HEK293 (cell line): ENCODE measurements around the gene LEF1.

Experiments
- CTCF ChIA-PET: fragments of 350-600 bp; formaldehyde crosslinking; extraction: SDS; loops from one replicate; lab custom pipeline; 2021; ENCODE audit warnings: antibody characterized with exemption; lab: Yijun Ruan, JAX
- POLR2A ChIA-PET: fragments of 300-600 bp; formaldehyde crosslinking; extraction: SDS; loops from one replicate; lab custom pipeline; 2020; ENCODE audit warnings: antibody characterized with exemption, inconsistent platforms; lab: Yijun Ruan, JAX
- H3K27ac ChIP-seq: fragments of 200-500 bp; sonication (Bioruptor generic); 2 replicates; pipeline ENCODE4 v1.5.1; 2014; ENCODE audit warnings: low read depth, low read length, control low read depth, inconsistent platforms; ENCODE audit errors: extremely low read depth
- H3K36me3 ChIP-seq, 2 experiments: fragments of 200-500 bp in 1 of 2; sonication (Bioruptor generic) in 1 of 2; 1 replicate in 1 of 2; 2 replicates in 1 of 2; pipeline ENCODE4 v1.5.1; 2014 to 2017; ENCODE audit warnings: inconsistent platforms in 2 of 2, low read length in 2 of 2; ENCODE audit not compliant: control insufficient read depth in 2 of 2, insufficient read depth in 1 of 2
- H3K4me1 ChIP-seq: fragments of 200-500 bp; sonication (Bioruptor generic); 2 replicates; pipeline ENCODE4 v1.5.1; 2014; ENCODE audit warnings: mild to moderate bottlenecking, low read length, inconsistent platforms; ENCODE audit not compliant: control insufficient read depth, insufficient read depth
- H3K4me3 ChIP-seq: 2 replicates; pipeline ENCODE4 v1.5.1; 2011; ENCODE audit warnings: low read depth, mild to moderate bottlenecking, control low read depth, low read length, moderate library complexity
- H3K9me3 ChIP-seq: fragments of 200-500 bp; sonication (Bioruptor generic); 2 replicates; pipeline ENCODE4 v1.5.1; 2014; ENCODE audit warnings: low read depth, low read length, inconsistent platforms; ENCODE audit not compliant: control insufficient read depth, insufficient read depth
- BCL6B ChIP-seq: fragments of 450-650 bp; formaldehyde crosslinking; IDR thresholded peaks from 2 replicates; pipeline ENCODE4 v1.5.1; 2017; ENCODE audit warnings: missing biosample characterization, missing genetic modification characterization
- CTCF ChIP-seq: fragments of 450-650 bp; formaldehyde crosslinking; IDR thresholded peaks from 2 replicates; pipeline ENCODE4 v1.5.1; 2016; ENCODE audit warnings: missing biosample characterization, missing genetic modification characterization
- GFI1B ChIP-seq: fragments of 450-650 bp; formaldehyde crosslinking; IDR thresholded peaks from 2 replicates; pipeline ENCODE4 v1.5.1; 2016; ENCODE audit warnings: missing biosample characterization, missing genetic modification characterization
- GLIS2 ChIP-seq: fragments of 450-650 bp; formaldehyde crosslinking; IDR thresholded peaks from 2 replicates; pipeline ENCODE4 v1.5.1; 2016; ENCODE audit warnings: missing biosample characterization, missing genetic modification characterization
- HIC1 ChIP-seq: fragments of 450-650 bp; formaldehyde crosslinking; IDR thresholded peaks from 2 replicates; pipeline ENCODE4 v1.5.1; 2016; ENCODE audit warnings: missing biosample characterization, missing genetic modification characterization
- HOXD13 ChIP-seq: sonication (generic); formaldehyde crosslinking; IDR thresholded peaks from 2 replicates; pipeline ENCODE4 v1.8.0; 2022; ENCODE audit warnings: missing genetic modification reagents, borderline replicate concordance
- KLF9 ChIP-seq: fragments of 450-650 bp; formaldehyde crosslinking; IDR thresholded peaks from 2 replicates; pipeline ENCODE4 v1.5.1; 2016; ENCODE audit warnings: missing biosample characterization, missing genetic modification characterization, low read depth
- PRDM1 ChIP-seq: fragments of 450-650 bp; formaldehyde crosslinking; IDR thresholded peaks from 2 replicates; pipeline ENCODE4; 2016; ENCODE audit warnings: missing biosample characterization, missing genetic modification characterization
- SCRT1 ChIP-seq: fragments of 450-650 bp; formaldehyde crosslinking; IDR thresholded peaks from 2 replicates; pipeline ENCODE4 v1.5.1; 2016; ENCODE audit warnings: missing biosample characterization, missing genetic modification characterization, borderline replicate concordance
- ZBTB1 ChIP-seq: fragments of 450-650 bp; formaldehyde crosslinking; IDR thresholded peaks from 2 replicates; pipeline ENCODE4 v1.5.1; 2016; ENCODE audit warnings: missing biosample characterization, missing genetic modification characterization
- ZFP69B ChIP-seq: fragments of 450-650 bp; formaldehyde crosslinking; IDR thresholded peaks from 2 replicates; pipeline ENCODE4 v1.5.1; 2016; ENCODE audit warnings: missing biosample characterization, missing genetic modification characterization
- ZNF148 ChIP-seq: fragments of 450-650 bp; formaldehyde crosslinking; IDR thresholded peaks from 2 replicates; pipeline ENCODE4 v1.5.0; 2017; ENCODE audit warnings: missing biosample characterization, missing genetic modification characterization, borderline replicate concordance
- ZNF175 ChIP-seq: fragments of 450-650 bp; formaldehyde crosslinking; IDR thresholded peaks from 2 replicates; pipeline ENCODE4 v1.5.1; 2016; ENCODE audit warnings: missing biosample characterization, missing genetic modification characterization
- ZNF239 ChIP-seq: fragments of 450-650 bp; formaldehyde crosslinking; IDR thresholded peaks from 2 replicates; pipeline ENCODE4 v1.5.1; 2016; ENCODE audit warnings: missing biosample characterization, missing genetic modification characterization
- ZNF311 ChIP-seq: fragments of 450-650 bp; formaldehyde crosslinking; IDR thresholded peaks from 2 replicates; pipeline ENCODE4 v1.5.1; 2017; ENCODE audit warnings: missing biosample characterization, missing genetic modification characterization, borderline replicate concordance
- ZNF350 ChIP-seq: fragments of 450-650 bp; formaldehyde crosslinking; IDR thresholded peaks from 2 replicates; pipeline ENCODE4 v1.5.0; 2017; ENCODE audit warnings: missing biosample characterization, mild to moderate bottlenecking, missing genetic modification characterization
- ZNF366 ChIP-seq: fragments of 450-650 bp; formaldehyde crosslinking; conservative IDR thresholded peaks from 2 replicates; pipeline ENCODE4 v1.5.1; 2016; ENCODE audit warnings: missing biosample characterization, missing genetic modification characterization
- ZNF37A ChIP-seq: fragments of 450-650 bp; IDR thresholded peaks from 2 replicates; pipeline ENCODE4 v1.5.1; 2018; ENCODE audit warnings: missing biosample characterization, missing genetic modification characterization
- ZNF391 ChIP-seq: fragments of 450-650 bp; formaldehyde crosslinking; IDR thresholded peaks from 2 replicates; pipeline ENCODE4 v1.5.1; 2016; ENCODE audit warnings: low read depth, missing biosample characterization, missing genetic modification characterization, borderline replicate concordance
- ZNF513 ChIP-seq: fragments of 450-650 bp; IDR thresholded peaks from 2 replicates; pipeline ENCODE4 v1.5.1; 2018; ENCODE audit warnings: missing biosample characterization, missing genetic modification characterization
- ZNF560 ChIP-seq: fragments of 450-650 bp; formaldehyde crosslinking; IDR thresholded peaks from 2 replicates; pipeline ENCODE4 v1.5.1; 2017; ENCODE audit warnings: missing biosample characterization, missing genetic modification characterization, borderline replicate concordance
- ZNF677 ChIP-seq: fragments of 450-650 bp; IDR thresholded peaks from 2 replicates; pipeline ENCODE4 v1.5.0; 2018; ENCODE audit warnings: missing biosample characterization, mild to moderate bottlenecking, missing genetic modification characterization, moderate library complexity
- ZNF701 ChIP-seq: fragments of 450-650 bp; formaldehyde crosslinking; IDR thresholded peaks from 2 replicates; pipeline ENCODE4 v1.5.1; 2016; ENCODE audit warnings: missing biosample characterization, missing genetic modification characterization
- ZNF707 ChIP-seq: fragments of 450-650 bp; formaldehyde crosslinking; IDR thresholded peaks from 2 replicates; pipeline ENCODE4 v1.5.1; 2016; ENCODE audit warnings: missing biosample characterization, missing genetic modification characterization

The LEF1 gene

GRCh38 chr4:108180513-108180912 lies 11.8 kb upstream of the LEF1 start:
- H3K36me3 ChIP-seq, result no peaks in the 10 kb centered on the region
- POLR2A ChIA-PET, result no interaction called here
- H3K27ac ChIP-seq, result no peak overlapping the region
- H3K9me3 ChIP-seq, result no peaks in the 10 kb centered on the region
- CTCF ChIA-PET, result interaction anchor here (0.6 kb wide), 1 partner anchor 650 kb away, joined by 3 read pairs; no protein-coding TSS in a partner anchor
- H3K4me3 ChIP-seq, result no peak overlapping the region
- H3K4me1 ChIP-seq, result no peaks in the 10 kb centered on the region
- TF ChIP-seq BCL6B (no peak), ZNF707 (no peak), SCRT1 (tag by site-specific recombination) (no peak), GLIS2 (tag by site-specific recombination) (no peak), ZNF148 (tag by site-specific recombination) (no peak), PRDM1 (tag by site-specific recombination) (peak; percentile 52; the same call in 1 of the 2 replicates), ZNF701 (no peak), ZNF239 (tag by site-specific recombination) (no peak), ZNF350 (tag by site-specific recombination) (no peak), ZNF37A (no peak), ZNF366 (peak; percentile 94), KLF9 (tag by site-specific recombination) (no peak), ZNF513 (tag by site-specific recombination) (peak; percentile 85), ZBTB1 (tag by site-specific recombination) (no peak), ZNF175 (no peak), ZNF391 (tag by site-specific recombination) (no peak), HOXD13 (CRISPR knock-in tag) (no peak), CTCF (tag by site-specific recombination) (no peak)

- H3K9me3 ChIP-seq, result no peaks in the 10 kb centered on the region
- POLR2A ChIA-PET, result no interaction called here
- H3K27ac ChIP-seq, result no peak overlapping the region
- peak; percentile 28; the same call in 1 of the 2 replicates for TF ChIP-seq GFI1B (tag by site-specific recombination)
- TF ChIP-seq ZBTB1 (tag by site-specific recombination), result no peak
- TF ChIP-seq HIC1 (tag by site-specific recombination), result no peak
- no peak for TF ChIP-seq ZFP69B
- TF ChIP-seq ZNF311 (tag by site-specific recombination), result no peak
- no peak for TF ChIP-seq ZNF677 (tag by site-specific recombination)
- no peak for TF ChIP-seq ZNF560 (tag by site-specific recombination)
- CTCF ChIA-PET, result no interaction called here
- no peaks in the 10 kb centered on the region; the same call in 1 of the 2 replicates for H3K4me1 ChIP-seq
- no peaks in the 10 kb centered on the region for H3K36me3 ChIP-seq
- no peak overlapping the region for H3K4me3 ChIP-seq
These were observed 7.2 kb upstream of the LEF1 start for GRCh38 chr4:108175966-108176365.
